Gastrocnemius medialis (tissue), 4 donors: ENCODE results near the gene DAND5. TPM values are rescaled to one million over a fixed set of nuclear protein-coding genes. Genes with fewer than 3 reads are reported as not detected.

ENCODE experiments used
- ATAC-seq, 2 donors: fragments of 150-250 bp; one replicate each; pipeline ENCODE4 v1.9.1; 2016
- DNase-seq, 2 donors: peaks; one replicate each; pipeline ENCODE4 v3.0.0-alpha.2; 2019
- H3K27ac ChIP-seq, 4 donors: fragments of 200-600 bp; sonication (generic); 1 replicate in 1 of 4; 2 replicates in 3 of 4; pipeline ENCODE4 v1.5.1; 2016 to 2018; ENCODE audit warnings: mild to moderate bottlenecking in 2 of 4, moderate library complexity in 1 of 4
- H3K27me3 ChIP-seq, 3 donors: fragments of 200-600 bp; sonication (generic) in 2 of 3; 1 replicate in 1 of 3; 2 replicates in 2 of 3; pipeline versions ENCODE4 v1.5.1 to v1.6.0; 2016 to 2019; ENCODE audit warnings: mild to moderate bottlenecking in 1 of 3, moderate library complexity in 1 of 3
- H3K36me3 ChIP-seq, 2 donors: fragments of 200-600 bp; sonication (generic) in 1 of 2; one replicate each; pipeline ENCODE4 v1.5.1; 2017 to 2018
- H3K4me1 ChIP-seq, 2 donors: fragments of 200-600 bp; sonication (generic) in 1 of 2; one replicate each; pipeline ENCODE4 v1.5.1; 2016 to 2017; ENCODE audit warnings: mild to moderate bottlenecking in 2 of 2
- H3K4me3 ChIP-seq, 4 donors: fragments of 200-600 bp; sonication (generic) in 3 of 4; 1 replicate in 1 of 4; 2 replicates in 3 of 4; pipeline ENCODE4 v1.5.1; 2016 to 2019; ENCODE audit warnings: mild to moderate bottlenecking in 2 of 4
- H3K9me3 ChIP-seq, 3 donors: fragments of 200-600 bp; sonication (generic) in 2 of 3; 1 replicate in 1 of 3; 2 replicates in 2 of 3; pipeline ENCODE4 v1.5.1; 2016 to 2019
- POLR2A ChIP-seq, 2 donors: fragments of 450-650 bp; IDR thresholded peaks; one replicate each; pipeline ENCODE4 v1.6.1; 2017; ENCODE audit warnings: antibody characterized with exemption in 2 of 2, mild to moderate bottlenecking in 2 of 2, moderate library complexity in 2 of 2
- in situ Hi-C, 4 donors: fragments of 200-750 bp; cut with MboI; loops; one replicate each; pipeline versions ENCODE4 v1.15.0 to v1.8.0; 2017; ENCODE audit warnings: low sequenced_read_pairs in 4 of 4
- intact Hi-C: fragments of 100-400 bp; cut with DNase I; formaldehyde crosslinking; loops from one replicate; pipeline ENCODE4 v1.15.1; 2023; ENCODE audit warnings: low total_unique reads
- total RNA-seq, 4 donors: library from RNA; depleted of rRNA; stranded (reverse); fragments of >200 nt; gene quantifications; one replicate each; pipeline versions ENCODE4 v1.1.0 to v1.2.3, GENCODE V29; 2016
- TF ChIP-seq, protein P1 (sequence below), 5 experiments: fragments of 450-650 bp in 3 of 5; fragments of 200-600 bp in 2 of 5; sonication (generic) in 2 of 5; IDR thresholded peaks in 4 of 5; conservative IDR thresholded peaks in 1 of 5; 1 replicate in 4 of 5; 2 replicates in 1 of 5; pipeline ENCODE4 v1.5.1; 2016 to 2019; ENCODE audit warnings: antibody characterized with exemption in 5 of 5, mild to moderate bottlenecking in 3 of 5, moderate library complexity in 3 of 5

The DAND5 gene, protein sequence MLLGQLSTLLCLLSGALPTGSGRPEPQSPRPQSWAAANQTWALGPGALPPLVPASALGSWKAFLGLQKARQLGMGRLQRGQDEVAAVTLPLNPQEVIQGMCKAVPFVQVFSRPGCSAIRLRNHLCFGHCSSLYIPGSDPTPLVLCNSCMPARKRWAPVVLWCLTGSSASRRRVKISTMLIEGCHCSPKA
- total RNA-seq = not detected

DNA sequence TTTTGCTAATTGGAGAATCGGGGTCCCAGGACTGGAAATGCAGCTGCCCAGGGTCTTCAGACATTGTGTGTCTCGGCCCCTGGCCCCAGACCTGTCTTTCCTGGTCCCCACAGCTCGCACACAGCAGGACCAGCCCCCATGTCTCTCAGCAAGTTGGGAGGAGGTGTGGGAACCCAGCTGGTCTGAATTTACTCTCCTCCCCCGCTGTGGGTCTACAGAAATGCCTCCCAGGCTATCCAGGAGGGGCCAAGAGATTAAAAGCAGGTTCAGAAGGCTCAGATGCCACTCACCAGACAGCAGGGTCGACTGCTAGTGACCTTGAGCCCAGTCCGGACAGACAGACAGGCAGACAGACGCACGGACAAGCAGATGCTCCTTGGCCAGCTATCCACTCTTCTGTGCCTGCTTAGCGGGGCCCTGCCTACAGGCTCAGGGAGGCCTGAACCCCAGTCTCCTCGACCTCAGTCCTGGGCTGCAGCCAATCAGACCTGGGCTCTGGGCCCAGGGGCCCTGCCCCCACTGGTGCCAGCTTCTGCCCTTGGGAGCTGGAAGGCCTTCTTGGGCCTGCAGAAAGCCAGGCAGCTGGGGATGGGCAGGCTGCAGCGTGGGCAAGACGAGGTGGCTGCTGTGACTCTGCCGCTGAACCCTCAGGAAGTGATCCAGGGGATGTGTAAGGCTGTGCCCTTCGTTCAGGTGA is at the start of gene DAND5:
TSS of gene DAND5 (plus strand) at position 285 of the 697 bp plus-strand sequence. CDS start at position 370, 85 bp downstream.
- Histone ChIP-seq H3K27ac (no peak within 1 kb of the TSS), H3K27me3 (no peaks in the 10 kb centered on the region), H3K4me1 (peaks cover 0 to 12% of the 10 kb centered on the region in 2 donors), H3K36me3 (no peaks in the 10 kb centered on the region), H3K4me3 (no peak within 1 kb of the TSS), H3K9me3 (no peaks in the 10 kb centered on the region)
- DNase-seq = no peak
- ATAC-seq = no peak
- in situ Hi-C loops = loop anchor here in 2 of 4 donors (10.0 to 25.0 kb wide), 2 partner anchors 85 to 293 kb away; partner anchors contain the start of genes DNASE2 (in 1 of the 2) and KLF1 (in 1 of the 2)
- TF ChIP-seq, protein P1, sequence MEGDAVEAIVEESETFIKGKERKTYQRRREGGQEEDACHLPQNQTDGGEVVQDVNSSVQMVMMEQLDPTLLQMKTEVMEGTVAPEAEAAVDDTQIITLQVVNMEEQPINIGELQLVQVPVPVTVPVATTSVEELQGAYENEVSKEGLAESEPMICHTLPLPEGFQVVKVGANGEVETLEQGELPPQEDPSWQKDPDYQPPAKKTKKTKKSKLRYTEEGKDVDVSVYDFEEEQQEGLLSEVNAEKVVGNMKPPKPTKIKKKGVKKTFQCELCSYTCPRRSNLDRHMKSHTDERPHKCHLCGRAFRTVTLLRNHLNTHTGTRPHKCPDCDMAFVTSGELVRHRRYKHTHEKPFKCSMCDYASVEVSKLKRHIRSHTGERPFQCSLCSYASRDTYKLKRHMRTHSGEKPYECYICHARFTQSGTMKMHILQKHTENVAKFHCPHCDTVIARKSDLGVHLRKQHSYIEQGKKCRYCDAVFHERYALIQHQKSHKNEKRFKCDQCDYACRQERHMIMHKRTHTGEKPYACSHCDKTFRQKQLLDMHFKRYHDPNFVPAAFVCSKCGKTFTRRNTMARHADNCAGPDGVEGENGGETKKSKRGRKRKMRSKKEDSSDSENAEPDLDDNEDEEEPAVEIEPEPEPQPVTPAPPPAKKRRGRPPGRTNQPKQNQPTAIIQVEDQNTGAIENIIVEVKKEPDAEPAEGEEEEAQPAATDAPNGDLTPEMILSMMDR (IDR thresholded peaks at IDR 0.05 in 4 of 5, conservative IDR thresholded peaks at IDR 0.05 in 1 of 5) = no peak
- no peak for TF ChIP-seq POLR2A (IDR thresholded peaks at IDR 0.05)
- intact Hi-C loops = no loop called here

DNA sequence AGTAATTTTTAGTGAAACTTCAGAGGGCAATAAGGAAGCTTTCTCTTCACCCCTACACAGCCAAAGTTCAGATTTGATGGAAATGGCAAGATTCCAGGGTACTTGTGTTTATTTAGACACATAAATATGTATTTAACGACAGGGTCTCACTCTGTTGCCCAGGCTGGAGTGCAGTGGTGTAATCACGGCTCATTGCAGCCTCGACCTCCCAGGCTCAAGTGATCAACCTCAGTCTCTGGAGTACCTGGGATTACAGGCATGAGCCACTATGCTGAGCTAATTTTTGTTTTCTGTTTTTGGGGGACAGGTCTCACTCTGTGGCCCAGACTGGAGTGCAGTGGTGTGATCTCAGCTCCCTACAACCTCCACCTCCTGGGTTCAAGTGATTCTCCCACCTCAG is 48.3 kb upstream of the DAND5 start:
- in situ Hi-C loops (no loop called here), intact Hi-C loops (no loop called here)
- no peak for ATAC-seq
- TF ChIP-seq POLR2A (IDR thresholded peaks at IDR 0.05) = no peak
- TF ChIP-seq, protein P1 (IDR thresholded peaks at IDR 0.05 in 4 of 5, conservative IDR thresholded peaks at IDR 0.05 in 1 of 5) = no peak
- Histone ChIP-seq H3K36me3 (peaks cover 0 to 40% of the 10 kb centered on the region in 2 donors), H3K27me3 (no peaks in the 10 kb centered on the region), H3K27ac (no peak overlapping the region), H3K9me3 (no peaks in the 10 kb centered on the region), H3K4me3 (no peak overlapping the region), H3K4me1 (peaks cover 4% of the 10 kb centered on the region in 2 donors)
- no peak for DNase-seq

DNA sequence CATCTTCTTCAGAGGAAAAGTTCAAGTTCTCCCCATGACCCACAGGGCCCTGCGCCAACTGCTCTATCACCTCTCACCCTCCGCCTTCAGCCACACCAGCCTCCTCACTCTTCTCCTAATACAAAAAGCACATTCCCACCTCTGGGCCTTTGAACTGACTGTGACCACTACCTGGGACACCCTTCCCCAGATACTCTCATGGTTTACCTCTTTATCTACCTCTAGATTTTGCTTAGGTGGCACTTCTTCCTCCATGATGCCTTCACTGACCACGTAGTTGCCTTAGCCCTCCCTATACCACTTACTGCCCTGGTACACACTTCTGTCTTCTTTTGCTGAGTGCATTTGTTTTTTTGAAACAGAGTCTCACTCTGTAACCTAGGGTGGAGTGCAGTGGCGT is 46.4 kb upstream of the DAND5 start:
- Histone ChIP-seq H3K4me3 (no peak overlapping the region), H3K4me1 (peaks cover 4% of the 10 kb centered on the region in 2 donors), H3K27me3 (no peaks in the 10 kb centered on the region), H3K9me3 (no peaks in the 10 kb centered on the region), H3K36me3 (peaks cover 0 to 54% of the 10 kb centered on the region in 2 donors), H3K27ac (no peak overlapping the region)
- TF ChIP-seq, protein P1 (IDR thresholded peaks at IDR 0.05 in 4 of 5, conservative IDR thresholded peaks at IDR 0.05 in 1 of 5) = no peak
- no peak for TF ChIP-seq POLR2A (IDR thresholded peaks at IDR 0.05)
- DNase-seq = no peak
- intact Hi-C loops (no loop called here), in situ Hi-C loops (no loop called here)
- ATAC-seq = no peak

DNA sequence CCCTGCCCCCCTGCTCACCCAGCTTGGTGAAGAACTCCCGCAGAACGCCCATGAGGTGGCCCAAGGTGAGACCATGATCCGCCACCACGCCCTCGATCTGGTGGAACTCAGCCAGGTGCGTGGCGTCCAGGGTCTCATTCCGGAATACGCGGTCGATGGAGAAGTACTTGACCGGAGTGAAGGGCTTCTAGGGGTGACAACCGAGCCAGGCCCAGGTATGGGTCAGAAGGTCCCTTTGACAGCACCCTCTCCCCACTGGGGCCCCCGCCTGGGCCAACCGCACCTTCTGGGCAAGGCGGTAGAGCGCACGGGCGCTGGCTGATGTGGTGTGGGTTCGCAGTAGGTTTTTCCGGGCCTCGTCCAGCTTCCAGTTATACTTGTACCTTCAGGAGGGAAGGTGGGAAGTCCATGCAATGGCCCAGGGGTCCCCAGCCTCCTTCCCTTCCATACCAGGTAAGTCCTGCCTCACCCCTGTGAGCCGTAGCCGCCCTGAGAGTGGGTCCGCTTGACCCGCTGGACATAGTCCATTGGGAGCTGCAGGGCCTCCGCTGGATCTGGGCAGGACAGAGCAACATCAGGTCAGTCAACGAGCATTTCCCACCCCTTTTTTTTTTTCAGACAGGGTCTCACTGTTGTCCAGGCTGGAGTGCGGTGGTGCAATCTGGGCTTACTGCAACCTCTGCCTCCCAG is 44.6 kb upstream of the DAND5 start:
- ATAC-seq (no peak), DNase-seq (no peak)
- Histone ChIP-seq H3K27me3 (no peaks in the 10 kb centered on the region), H3K9me3 (no peaks in the 10 kb centered on the region), H3K4me3 (no peak overlapping the region), H3K36me3 (peaks cover 0 to 72% of the 10 kb centered on the region in 2 donors), H3K27ac (no peak overlapping the region), H3K4me1 (no peaks in the 10 kb centered on the region)
- in situ Hi-C loops = no loop called here
- intact Hi-C loops = no loop called here
- TF ChIP-seq, protein P1 (IDR thresholded peaks at IDR 0.05 in 4 of 5, conservative IDR thresholded peaks at IDR 0.05 in 1 of 5) = no peak
- TF ChIP-seq POLR2A (IDR thresholded peaks at IDR 0.05) = no peak
